Epithelial cell of proximal tubule (primary cell): ENCODE results near the gene HECTD1. TPM values are rescaled to one million over a fixed set of nuclear protein-coding genes. Genes with fewer than 3 reads are reported as not detected.
A peak's percentile ranks its signal among the peaks of the same experiment; 100 is the strongest.
"Not testable (repeated sequence)": the region's sequence is repeated elsewhere in the genome, so short reads cannot be mapped to it uniquely, and the experiment has no call there.

ENCODE experiments used
- DNase-seq: peaks from one replicate; pipeline ENCODE4 v3.0.0-alpha.2; 2011; ENCODE audit warnings: low read depth
- H3K4me3 ChIP-seq: 2 replicates; pipeline ENCODE4 v1.5.1; 2011; ENCODE audit warnings: low read depth, mild to moderate bottlenecking, low read length
- CTCF ChIP-seq: conservative IDR thresholded peaks from 2 replicates; pipeline ENCODE4 v1.5.1; 2012; ENCODE audit warnings: low read depth, mild to moderate bottlenecking, low read length
- total RNA-seq: library from RNA; depleted of rRNA; stranded (reverse); fragments of >200 nt; gene quantifications from 2 replicates; pipeline ENCODE4 v1.2.3, GENCODE V29; 2015

HECTD1 gene
- total RNA-seq, 1 donor from 2014 or later: 101 TPM

GRCh38 chr14:31078766-31079165 is 128.8 kb downstream of the HECTD1 start:
- H3K4me3 ChIP-seq: no peak overlapping the region
- DNase-seq: no peak
- TF ChIP-seq CTCF: no peak

DNA sequence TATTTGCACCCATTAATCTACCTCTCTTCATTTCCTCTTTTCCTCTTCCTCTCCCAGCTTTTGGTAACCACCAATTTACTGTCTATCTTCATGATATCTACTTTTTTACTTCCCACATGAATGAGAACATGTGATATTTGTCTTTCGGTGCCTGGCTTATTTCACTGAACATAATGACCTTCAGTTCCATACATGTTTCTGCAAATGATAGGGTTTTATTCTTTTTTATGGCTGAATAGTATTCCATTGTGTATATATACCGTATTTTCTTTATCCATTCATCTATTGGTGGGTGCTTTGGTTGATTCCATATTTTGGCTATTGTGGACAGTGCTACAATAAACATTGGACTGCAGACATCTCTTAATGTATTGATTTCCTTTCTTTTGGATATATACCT is 132.4 kb downstream of the HECTD1 start:
- H3K4me3 ChIP-seq: no peak overlapping the region
- TF ChIP-seq CTCF: no peak
- no peak for DNase-seq

DNA sequence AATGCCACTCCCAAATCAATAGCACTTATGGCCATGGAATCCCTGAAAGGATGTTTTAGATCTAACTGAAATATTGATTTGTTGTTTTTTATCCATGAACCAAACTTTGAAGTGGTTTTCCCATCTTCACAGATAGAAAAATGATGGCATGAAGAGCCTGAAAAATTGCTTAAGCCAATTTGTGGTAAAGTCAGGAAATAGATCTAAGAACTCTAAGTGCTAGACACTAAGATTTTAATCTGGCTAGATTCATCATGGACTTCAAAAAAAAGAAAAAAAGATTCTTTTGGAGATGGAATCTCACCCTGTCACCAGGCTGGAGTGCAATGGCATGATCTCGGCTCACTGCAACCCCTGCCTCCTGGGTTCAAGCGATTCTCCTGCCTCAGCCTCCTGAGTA is 136.4 kb downstream of the HECTD1 start:
- H3K4me3 ChIP-seq: no peak overlapping the region
- no peak for DNase-seq
- TF ChIP-seq CTCF: no peak

GRCh38 chr14:31070431-31070830 is 137.2 kb downstream of the HECTD1 start:
- no peak overlapping the region for H3K4me3 ChIP-seq
- no peak for TF ChIP-seq CTCF
- DNase-seq: peak; percentile 85

- no peak for DNase-seq
- H3K4me3 ChIP-seq: no peak overlapping the region
- TF ChIP-seq CTCF: no peak
Observed at GRCh38 chr14:31069343-31069742, 138.2 kb downstream of the HECTD1 start.

- no peak overlapping the region for H3K4me3 ChIP-seq
- no peak for DNase-seq
- TF ChIP-seq CTCF: no peak
Observed at GRCh38 chr14:31068235-31068634, 139.4 kb downstream of the HECTD1 start.

- DNase-seq, H3K4me3 ChIP-seq: not testable (repeated sequence)
Observed at GRCh38 chr14:31062908-31063307, 144.7 kb downstream of the HECTD1 start.
